ENCODE data around the gene FOXF1.

Gene FOXF1

GRCh38 chr16:86558355-86559193 is 48.2 kb downstream of the FOXF1 start:
- no peak for DNase-seq

GRCh38 chr16:86559802-86560305 is 49.5 kb downstream of the FOXF1 start:
- DNase-seq = no peak

GRCh38 chr16:86562356-86562755 is 52.0 kb downstream of the FOXF1 start:
- DNase-seq = no peak

- peak; percentile 73 to 96 for DNase-seq
These were observed 53.4 kb downstream of the FOXF1 start for GRCh38 chr16:86563469-86564345.
